PC-9 (cell line): ENCODE measurements around the gene SELENOS.

Experiments used
- CTCF ChIP-seq: fragments of 200-600 bp; sonication (generic); conservative IDR thresholded peaks from 2 replicates; pipeline ENCODE4 v1.6.1; 2017; ENCODE audit warnings: mixed run types, antibody characterized with exemption, mild to moderate bottlenecking, moderate library complexity
- EZH2 ChIP-seq: fragments of 200-600 bp; sonication (generic); IDR thresholded peaks from 2 replicates; pipeline ENCODE4 v1.8.0; 2017; ENCODE audit warnings: antibody characterized with exemption, low read depth

DNA sequence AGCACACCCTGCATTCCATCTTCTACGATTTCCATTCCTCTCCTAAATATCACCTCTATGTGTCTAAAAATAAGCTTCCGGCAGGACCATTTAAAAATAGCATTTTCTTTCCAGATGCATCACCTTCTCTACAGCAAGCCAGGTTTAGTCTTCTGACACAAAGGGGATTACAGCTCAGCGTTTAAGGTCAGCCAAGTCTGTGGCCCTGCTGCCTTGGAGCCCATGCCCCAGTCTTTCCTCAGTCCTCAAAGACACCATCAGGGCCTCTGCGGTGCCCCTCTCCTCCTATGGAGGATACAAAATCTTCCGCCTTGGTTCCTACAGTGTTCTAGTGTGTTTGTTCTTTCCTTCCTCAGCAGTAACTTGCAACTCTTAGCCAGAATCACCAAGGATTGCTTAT, 3.8 kb downstream of the SELENOS start:
- TF ChIP-seq CTCF (no peak), EZH2 (no peak)
